ENCODE results near the gene ITPK1.

Gene ITPK1

GRCh38 chr14:93102141-93102540 is 13.6 kb downstream of the ITPK1 start:
- DNase-seq (ENCODE audit: low read depth) = no peak
- no peak for TF ChIP-seq CTCF (conservative IDR thresholded peaks at IDR 0.05; ENCODE audit: low read length)
- H3K4me3 ChIP-seq (ENCODE audit: low read length) = no peak overlapping the region

- H3K4me3 ChIP-seq (ENCODE audit: low read length) = no peak overlapping the region
- TF ChIP-seq CTCF (conservative IDR thresholded peaks at IDR 0.05; ENCODE audit: low read length) = no peak
- no peak for DNase-seq (ENCODE audit: low read depth)
These were observed 14.5 kb downstream of the ITPK1 start for GRCh38 chr14:93101181-93101580.

GRCh38 chr14:93100570-93100969 is 15.2 kb downstream of the ITPK1 start:
- TF ChIP-seq CTCF (conservative IDR thresholded peaks at IDR 0.05; ENCODE audit: low read length) = no peak
- no peak for DNase-seq (ENCODE audit: low read depth)
- no peak overlapping the region for H3K4me3 ChIP-seq (ENCODE audit: low read length)

GRCh38 chr14:93100100-93100499 is 15.6 kb downstream of the ITPK1 start:
- no peak for DNase-seq (ENCODE audit: low read depth)
- H3K4me3 ChIP-seq (ENCODE audit: low read length) = no peak overlapping the region
- TF ChIP-seq CTCF (conservative IDR thresholded peaks at IDR 0.05; ENCODE audit: low read length) = no peak

GRCh38 chr14:93099643-93100042 is 16.1 kb downstream of the ITPK1 start:
- TF ChIP-seq CTCF (conservative IDR thresholded peaks at IDR 0.05; ENCODE audit: low read length) = no peak
- H3K4me3 ChIP-seq (ENCODE audit: low read length) = no peak overlapping the region

GRCh38 chr14:93099196-93099595 is 16.5 kb downstream of the ITPK1 start:
- DNase-seq (ENCODE audit: low read depth) = no peak
- no peak overlapping the region for H3K4me3 ChIP-seq (ENCODE audit: low read length)
- no peak for TF ChIP-seq CTCF (conservative IDR thresholded peaks at IDR 0.05; ENCODE audit: low read length)

More at GRCh38 chr14:93099643-93100042, 16.1 kb downstream of the ITPK1 start:
- no peak for DNase-seq (ENCODE audit: low read depth)

- TF ChIP-seq CTCF (conservative IDR thresholded peaks at IDR 0.05; ENCODE audit: low read length) = no peak
These were observed 18.9 kb downstream of the ITPK1 start for GRCh38 chr14:93096691-93097322.

More at GRCh38 chr14:93096691-93097322, 18.9 kb downstream of the ITPK1 start:
- H3K4me3 ChIP-seq (ENCODE audit: low read length) = no peak overlapping the region
- no peak for DNase-seq (ENCODE audit: low read depth)

Measured in AG10803 (cell line).